Measurements from ENCODE around the gene DPPA4.
A peak's percentile ranks its signal among the peaks of the same experiment; 100 is the strongest.
"Not testable (repeated sequence)": the region's sequence is repeated elsewhere in the genome, so short reads cannot be mapped to it uniquely, and the experiment has no call there.

Gene DPPA4

GRCh38 chr3:109337393-109337792, at the start of gene DPPA4:
Gene DPPA4, minus strand, starts transcription at chr3:109337546. Its CDS starts 29 bp downstream, at chr3:109337517.
- peak; percentile 90 for DNase-seq (ENCODE audit: low read depth, low spot score)

- no peak for DNase-seq (ENCODE audit: low read depth, low spot score)
Observed at GRCh38 chr3:109385442-109386318, 48.3 kb upstream of the DPPA4 start.

GRCh38 chr3:109384164-109384563, 46.8 kb upstream of the DPPA4 start:
- DNase-seq (ENCODE audit: low read depth, low spot score) = no peak

GRCh38 chr3:109382588-109382987, 45.2 kb upstream of the DPPA4 start:
- no peak for DNase-seq (ENCODE audit: low read depth, low spot score)

- DNase-seq (ENCODE audit: low read depth, low spot score) = no peak
Observed at GRCh38 chr3:109375975-109376374, 38.6 kb upstream of the DPPA4 start.

GRCh38 chr3:109374434-109374833, 37.1 kb upstream of the DPPA4 start:
- DNase-seq (ENCODE audit: low read depth, low spot score) = not testable (repeated sequence)

- DNase-seq (ENCODE audit: low read depth, low spot score) = no peak
Observed at GRCh38 chr3:109373933-109374332, 36.6 kb upstream of the DPPA4 start.

GRCh38 chr3:109372639-109373038, 35.3 kb upstream of the DPPA4 start:
- no peak for DNase-seq (ENCODE audit: low read depth, low spot score)

GRCh38 chr3:109369510-109369909, 32.2 kb upstream of the DPPA4 start:
- DNase-seq (ENCODE audit: low read depth, low spot score) = peak; percentile 67

GRCh38 chr3:109364088-109364487, 26.7 kb upstream of the DPPA4 start:
- DNase-seq (ENCODE audit: low read depth, low spot score) = no peak

- no peak for DNase-seq (ENCODE audit: low read depth, low spot score)
Observed at GRCh38 chr3:109363634-109364033, 26.3 kb upstream of the DPPA4 start.

GRCh38 chr3:109362823-109363222, 25.5 kb upstream of the DPPA4 start:
- no peak for DNase-seq (ENCODE audit: low read depth, low spot score)

GRCh38 chr3:109358809-109359208, 21.5 kb upstream of the DPPA4 start:
- DNase-seq (ENCODE audit: low read depth, low spot score) = not testable (repeated sequence)

GRCh38 chr3:109356442-109357155, 19.3 kb upstream of the DPPA4 start:
- peak; percentile 11 for DNase-seq (ENCODE audit: low read depth, low spot score)

GRCh38 chr3:109355625-109356441, 18.5 kb upstream of the DPPA4 start:
- peak; percentile 78 for DNase-seq (ENCODE audit: low read depth, low spot score)

- DNase-seq (ENCODE audit: low read depth, low spot score) = no peak
Observed at GRCh38 chr3:109353057-109353456, 15.7 kb upstream of the DPPA4 start.

- DNase-seq (ENCODE audit: low read depth, low spot score) = no peak
Observed at GRCh38 chr3:109351231-109351630, 13.9 kb upstream of the DPPA4 start.

- DNase-seq (ENCODE audit: low read depth, low spot score) = no peak
Observed at GRCh38 chr3:109346770-109347295, 9.5 kb upstream of the DPPA4 start.

GRCh38 chr3:109346099-109346498, 8.8 kb upstream of the DPPA4 start:
- no peak for DNase-seq (ENCODE audit: low read depth, low spot score)

- DNase-seq (ENCODE audit: low read depth, low spot score) = no peak
Observed at GRCh38 chr3:109339714-109340648, 2.6 kb upstream of the DPPA4 start.

- no peak for DNase-seq (ENCODE audit: low read depth, low spot score)
Observed at GRCh38 chr3:109339197-109339596, 1.9 kb upstream of the DPPA4 start.
